HepG2 (cell line): ENCODE results near the gene ZCCHC3. TPM values are rescaled to one million over a fixed set of nuclear protein-coding genes. Genes with fewer than 3 reads are reported as not detected.

Experiments
- AGO1 ChIP-seq: fragments of 200-400 bp; formaldehyde crosslinking; IDR thresholded peaks from 2 replicates; pipeline ENCODE4 v1.6.1; 2017; ENCODE audit warnings: mild to moderate bottlenecking, low read depth, low read length, moderate library complexity; ENCODE audit not compliant: poor library complexity, severe bottlenecking
- ARNT2 ChIP-seq: sonication (generic); formaldehyde crosslinking; IDR thresholded peaks from 2 replicates; pipeline ENCODE4 v1.8.0; 2022; ENCODE audit warnings: mild to moderate bottlenecking, low read depth, missing genetic modification reagents, moderate library complexity
- FOXM1 ChIP-seq: sonication (generic); formaldehyde crosslinking; IDR thresholded peaks from 2 replicates; pipeline ENCODE4 v1.5.0; 2020; ENCODE audit warnings: missing genetic modification reagents
- HDAC1 ChIP-seq: sonication (generic); formaldehyde crosslinking; IDR thresholded peaks from 2 replicates; pipeline ENCODE4 v1.5.1; 2020; ENCODE audit warnings: mild to moderate bottlenecking, missing genetic modification reagents
- HES4 ChIP-seq: sonication (generic); formaldehyde crosslinking; IDR thresholded peaks from 2 replicates; pipeline ENCODE4 v1.9.0; 2021; ENCODE audit warnings: mild to moderate bottlenecking, missing genetic modification reagents, borderline replicate concordance
- IKZF1 ChIP-seq: fragments of 450-650 bp; IDR thresholded peaks from 2 replicates; pipeline ENCODE4 v1.7.1; 2016
- MAFG ChIP-seq: sonication (generic); formaldehyde crosslinking; IDR thresholded peaks from 2 replicates; pipeline ENCODE4 v1.5.1; 2020; ENCODE audit warnings: mild to moderate bottlenecking, missing genetic modification reagents
- MED8 ChIP-seq: sonication (generic); formaldehyde crosslinking; IDR thresholded peaks from 2 replicates; pipeline ENCODE4 v1.8.1; 2023; ENCODE audit warnings: mild to moderate bottlenecking, missing genetic modification reagents; ENCODE audit not compliant: insufficient replicate concordance
- NFE2 ChIP-seq: sonication (generic); formaldehyde crosslinking; IDR thresholded peaks from 2 replicates; pipeline ENCODE4 v1.4.0; 2020; ENCODE audit warnings: missing genetic modification reagents
- PAF1 ChIP-seq: IDR thresholded peaks from 2 replicates; pipeline ENCODE4 v1.6.1; 2016; ENCODE audit warnings: missing genetic modification reagents, missing compliant biosample characterization
- RBAK ChIP-seq: sonication (generic); formaldehyde crosslinking; IDR thresholded peaks from 2 replicates; pipeline ENCODE4 v1.5.1; 2020; ENCODE audit warnings: mild to moderate bottlenecking, missing genetic modification reagents
- SRF ChIP-seq: IDR thresholded peaks from 2 replicates; pipeline ENCODE4 v1.6.1; 2011; ENCODE audit warnings: mild to moderate bottlenecking, low read depth, low read length, moderate library complexity
- SSRP1 ChIP-seq: IDR thresholded peaks from 2 replicates; pipeline ENCODE4 v1.6.1; 2016; ENCODE audit warnings: control low read depth
- STAG1 ChIP-seq: sonication (generic); formaldehyde crosslinking; IDR thresholded peaks from 2 replicates; pipeline ENCODE4 v1.4.0; 2020; ENCODE audit warnings: missing genetic modification reagents
- THAP11 ChIP-seq: IDR thresholded peaks from 2 replicates; pipeline ENCODE4 v1.6.1; 2016; ENCODE audit warnings: missing biosample characterization, missing genetic modification reagents
- ZBTB1 ChIP-seq: sonication (generic); formaldehyde crosslinking; IDR thresholded peaks from 2 replicates; pipeline ENCODE4 v1.4.0; 2020; ENCODE audit warnings: missing genetic modification reagents, borderline replicate concordance
- ZBTB37 ChIP-seq: sonication (generic); formaldehyde crosslinking; IDR thresholded peaks from 2 replicates; pipeline ENCODE4 v1.4.0; 2020; ENCODE audit warnings: mild to moderate bottlenecking, missing genetic modification reagents
- ZBTB4 ChIP-seq: sonication (generic); formaldehyde crosslinking; IDR thresholded peaks from 2 replicates; pipeline ENCODE4 v1.4.0; 2020; ENCODE audit warnings: missing genetic modification reagents, mild to moderate bottlenecking, borderline replicate concordance
- ZFY ChIP-seq: sonication (generic); formaldehyde crosslinking; IDR thresholded peaks from 2 replicates; pipeline ENCODE4 v1.4.0; 2020; ENCODE audit warnings: missing genetic modification reagents
- ZNF12 ChIP-seq: sonication (generic); formaldehyde crosslinking; IDR thresholded peaks from 2 replicates; pipeline ENCODE4 v1.5.0; 2020; ENCODE audit warnings: missing genetic modification reagents
- ZNF33A ChIP-seq: sonication (generic); formaldehyde crosslinking; IDR thresholded peaks from 2 replicates; pipeline ENCODE4 v1.5.1; 2020; ENCODE audit warnings: missing genetic modification reagents, mild to moderate bottlenecking, moderate library complexity, borderline replicate concordance
- ZNF431 ChIP-seq: sonication (generic); formaldehyde crosslinking; IDR thresholded peaks from 2 replicates; pipeline ENCODE4 v1.9.0; 2022; ENCODE audit warnings: missing genetic modification reagents, low read depth, mild to moderate bottlenecking, borderline replicate concordance
- ZNF44 ChIP-seq: sonication (generic); formaldehyde crosslinking; IDR thresholded peaks from 2 replicates; pipeline ENCODE4 v1.5.1; 2020; ENCODE audit warnings: mild to moderate bottlenecking, missing genetic modification reagents
- ZNF570 ChIP-seq: sonication (generic); formaldehyde crosslinking; IDR thresholded peaks from 2 replicates; pipeline ENCODE4 v1.4.0; 2020; ENCODE audit warnings: mild to moderate bottlenecking, missing genetic modification reagents, borderline replicate concordance
- ZNF629 ChIP-seq: sonication (generic); formaldehyde crosslinking; conservative IDR thresholded peaks from 2 replicates; pipeline ENCODE4 v1.5.0; 2020; ENCODE audit warnings: missing genetic modification reagents
- ZNF761 ChIP-seq: sonication (generic); formaldehyde crosslinking; conservative IDR thresholded peaks from 2 replicates; pipeline ENCODE4 v1.4.0; 2020; ENCODE audit warnings: mild to moderate bottlenecking, missing genetic modification reagents
- ZNF883 ChIP-seq: sonication (generic); formaldehyde crosslinking; IDR thresholded peaks from 2 replicates; pipeline ENCODE4 v1.5.1; 2020; ENCODE audit warnings: mild to moderate bottlenecking, missing genetic modification reagents; ENCODE audit errors: not compliant biosample characterization
- polyA plus RNA-seq, 8 experiments: library from polyadenylated mRNA; depleted of rRNA in 3 of 8; stranded (reverse) in 7 of 8; unstranded in 1 of 8; fragments of >200 nt; fragmentation: Illumina TruSeq in 4 of 8; extraction: Trizol in 4 of 8; gene quantifications; 2 replicates each; pipeline versions ENCODE4 v1.2.1 to v1.2.3, GENCODE V29; 2011 to 2016; ENCODE audit warnings: low read depth in 4 of 8, missing spikeins in 1 of 8, mixed read lengths in 1 of 8; ENCODE audit not compliant: insufficient read depth in 1 of 8
- total RNA-seq, 5 experiments: library from RNA; depleted of rRNA; stranded (reverse); fragments of >200 nt; fragmentation: Illumina TruSeq; extraction: Trizol; gene quantifications; 2 replicates each; pipeline ENCODE4 v1.2.3, GENCODE V29; 2016; ENCODE audit warnings: low read depth in 1 of 5

ZCCHC3 gene
- total and polyA plus RNA-seq, 2 of the 13 experiments (the other 11 are each of a cell fraction or from before 2014, with no cell fraction given) = 46.6 to 63.0 TPM

GRCh38 chr20:297098-297924 lies at the start of gene ZCCHC3 (continued):
- peak; percentile 88 for TF ChIP-seq THAP11 (CRISPR knock-in tag)
- 0 out of 2 replicates have a peak, but pooled peaks have one; percentile 71 for TF ChIP-seq FOXM1 (CRISPR knock-in tag)
- TF ChIP-seq STAG1 (CRISPR knock-in tag) = peak; percentile 49; the same call in 1 of the 2 replicates
- TF ChIP-seq ZNF570 (CRISPR knock-in tag) = no peak; the same call in 1 of the 2 replicates
- peak; percentile 84 for TF ChIP-seq RBAK (CRISPR knock-in tag)
- TF ChIP-seq MED8 (CRISPR knock-in tag) = peak; percentile 98
- peak; percentile 96 for TF ChIP-seq ZBTB37 (CRISPR knock-in tag)
- TF ChIP-seq SRF = peak; percentile 8; the same call in 1 of the 2 replicates
- no peak; the same call in 1 of the 2 replicates for TF ChIP-seq ZBTB1 (CRISPR knock-in tag)
- peak; percentile 98 for TF ChIP-seq ZBTB4 (CRISPR knock-in tag)
- no peak for TF ChIP-seq NFE2 (CRISPR knock-in tag)
- peak; percentile 94 for TF ChIP-seq ZNF431
- TF ChIP-seq PAF1 = 0 out of 2 replicates have a peak, but pooled peaks have one; percentile 79
- peak; percentile 99 for TF ChIP-seq ZNF33A (CRISPR knock-in tag)
- peak; percentile 99 for TF ChIP-seq ZNF44 (CRISPR knock-in tag)
- TF ChIP-seq ARNT2 (CRISPR knock-in tag) = peak; percentile 99
- 0 out of 2 replicates have a peak, but pooled peaks have one; percentile 48 for TF ChIP-seq MAFG
- TF ChIP-seq IKZF1 = no peak
- TF ChIP-seq HES4 (CRISPR knock-in tag) = peak; percentile 96
- TF ChIP-seq AGO1 = peak; percentile 88
- TF ChIP-seq ZNF761 (CRISPR knock-in tag) = peak; percentile 98
- TF ChIP-seq ZNF629 (CRISPR knock-in tag) = peak; percentile 65
- TF ChIP-seq SSRP1 (CRISPR knock-in tag) = 0 out of 2 replicates have a peak, but pooled peaks have one; percentile 19
- TF ChIP-seq HDAC1 (CRISPR knock-in tag) = peak; percentile 99
- peak; percentile 99 for TF ChIP-seq ZNF883 (CRISPR knock-in tag)
- peak; percentile 95 for TF ChIP-seq ZFY (CRISPR knock-in tag)
- peak; percentile 78 for TF ChIP-seq ZNF12 (CRISPR knock-in tag)
